Ascending aorta (tissue), 2 donors: ENCODE measurements around the gene MEGF11. TPM values are rescaled to one million over a fixed set of nuclear protein-coding genes. Genes with fewer than 3 reads are reported as not detected.

Source experiments
- DNase-seq, 2 donors: peaks; one replicate each; pipeline ENCODE4 v3.0.0-alpha.2; 2019; ENCODE audit warnings: low spot score in 2 of 2
- H3K27ac ChIP-seq, 2 donors: fragments of 200-600 bp; sonication (generic); one replicate each; pipeline ENCODE4 v1.5.1; 2016 to 2017; ENCODE audit warnings: mild to moderate bottlenecking in 1 of 2
- H3K27me3 ChIP-seq: fragments of 200-600 bp; sonication (generic); one replicate; pipeline ENCODE4 v1.5.1; 2017
- H3K36me3 ChIP-seq, 2 donors: fragments of 200-600 bp; sonication (generic); one replicate each; pipeline ENCODE4 v1.5.1; 2016
- H3K4me1 ChIP-seq, 2 donors: fragments of 200-600 bp; sonication (generic); one replicate each; pipeline ENCODE4 v1.5.1; 2016 to 2017; ENCODE audit warnings: mild to moderate bottlenecking in 1 of 2
- H3K4me3 ChIP-seq, 2 donors: fragments of 200-600 bp; sonication (generic); one replicate each; pipeline ENCODE4 v1.5.1; 2016 to 2017; ENCODE audit warnings: mild to moderate bottlenecking in 1 of 2
- H3K9me3 ChIP-seq, 2 donors: fragments of 200-600 bp; sonication (generic); one replicate each; pipeline ENCODE4 v1.5.1; 2016
- CTCF ChIP-seq, 3 experiments: fragments of 200-600 bp in 2 of 3; fragments of 450-650 bp in 1 of 3; sonication (generic) in 2 of 3; IDR thresholded peaks; one replicate each; pipeline ENCODE4 v1.5.1; 2016 to 2019; ENCODE audit warnings: antibody characterized with exemption in 3 of 3, mild to moderate bottlenecking in 1 of 3, moderate library complexity in 1 of 3
- intact Hi-C: fragments of 100-400 bp; cut with DNase I; formaldehyde crosslinking; loops from one replicate; pipeline ENCODE4 v1.15.1; 2023
- total RNA-seq: library from RNA; depleted of rRNA; stranded (reverse); fragments of >200 nt; gene quantifications from one replicate; pipeline ENCODE4 v1.1.0, GENCODE V29; 2016

MEGF11 gene
- total RNA-seq, 1 donor from 2014 or later = not detected

- H3K4me3 ChIP-seq = no peak overlapping the region
- intact Hi-C loops = no loop called here
- no peak for TF ChIP-seq CTCF (IDR thresholded peaks at IDR 0.05)
- H3K27me3 ChIP-seq = no peaks in the 10 kb centered on the region
- DNase-seq = no peak
- no peaks in the 10 kb centered on the region for H3K9me3 ChIP-seq
- H3K36me3 ChIP-seq = no peaks in the 10 kb centered on the region
- H3K4me1 ChIP-seq = no peaks in the 10 kb centered on the region
- no peak overlapping the region for H3K27ac ChIP-seq
Observed at GRCh38 chr15:66170042-66170441, 83.5 kb downstream of the MEGF11 start.

- no peaks in the 10 kb centered on the region for H3K4me1 ChIP-seq
- H3K36me3 ChIP-seq = no peaks in the 10 kb centered on the region
- no peak overlapping the region for H3K27ac ChIP-seq
- no peak for TF ChIP-seq CTCF (IDR thresholded peaks at IDR 0.05)
- no peaks in the 10 kb centered on the region for H3K27me3 ChIP-seq
- H3K9me3 ChIP-seq = no peaks in the 10 kb centered on the region
- intact Hi-C loops = no loop called here
- no peak overlapping the region for H3K4me3 ChIP-seq
- no peak for DNase-seq
Observed at GRCh38 chr15:66169625-66170024, 83.9 kb downstream of the MEGF11 start.

- no peak for DNase-seq
Observed at GRCh38 chr15:66169023-66169422, 84.5 kb downstream of the MEGF11 start.

DNA sequence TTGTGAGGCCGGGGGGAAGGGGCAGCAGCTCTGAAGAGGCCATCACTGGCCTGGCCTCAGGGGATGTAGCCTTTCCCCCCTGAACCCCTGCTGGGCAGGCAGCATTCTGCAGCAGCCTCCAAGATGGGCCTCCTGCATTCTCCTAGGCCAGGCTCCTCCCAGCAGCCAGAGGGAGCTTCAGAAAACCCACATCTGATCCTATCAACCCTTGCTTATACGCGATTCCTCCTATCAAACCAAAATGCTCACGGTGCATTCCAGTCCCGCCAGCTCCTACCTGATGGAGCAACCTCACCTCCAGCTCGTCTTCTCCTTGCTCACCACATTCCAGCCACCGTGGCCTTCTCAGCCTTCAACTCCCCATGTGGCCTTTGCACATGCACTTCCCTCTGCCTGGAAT is 85.7 kb downstream of the MEGF11 start:
- Histone ChIP-seq H3K27me3 (no peaks in the 10 kb centered on the region), H3K27ac (no peak overlapping the region), H3K36me3 (no peaks in the 10 kb centered on the region), H3K4me1 (no peaks in the 10 kb centered on the region), H3K9me3 (no peaks in the 10 kb centered on the region), H3K4me3 (no peak overlapping the region)
- no peak for TF ChIP-seq CTCF (IDR thresholded peaks at IDR 0.05)
- intact Hi-C loops = no loop called here
- DNase-seq = no peak

More at GRCh38 chr15:66169023-66169422, 84.5 kb downstream of the MEGF11 start:
- no peak for TF ChIP-seq CTCF (IDR thresholded peaks at IDR 0.05)
- no peak overlapping the region for H3K4me3 ChIP-seq
- H3K9me3 ChIP-seq = no peaks in the 10 kb centered on the region
- H3K27ac ChIP-seq = no peak overlapping the region
- H3K27me3 ChIP-seq = no peaks in the 10 kb centered on the region
- H3K36me3 ChIP-seq = no peaks in the 10 kb centered on the region
- no peaks in the 10 kb centered on the region for H3K4me1 ChIP-seq
- intact Hi-C loops = no loop called here

DNA sequence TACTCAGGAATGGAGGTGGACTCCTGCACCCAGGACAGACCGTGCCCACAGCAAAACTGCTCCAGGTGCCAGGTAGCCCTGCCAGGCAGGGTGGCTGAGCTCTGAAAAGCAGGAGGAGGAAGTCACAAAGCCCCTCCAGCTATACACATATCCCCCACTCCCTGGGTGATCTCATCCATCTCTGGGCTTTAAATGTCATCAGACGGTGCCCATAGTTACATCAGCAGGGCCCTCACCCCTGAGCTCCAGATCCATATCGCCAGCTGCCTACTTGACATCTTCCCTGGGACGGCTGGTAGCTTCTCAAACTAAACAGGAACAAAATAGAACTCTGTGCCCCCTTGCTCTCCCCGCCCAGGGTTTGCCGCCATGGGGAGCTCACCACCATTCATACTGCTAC is 87.7 kb downstream of the MEGF11 start:
- no peaks in the 10 kb centered on the region for H3K27me3 ChIP-seq
- H3K9me3 ChIP-seq = no peaks in the 10 kb centered on the region
- intact Hi-C loops = no loop called here
- no peak overlapping the region for H3K4me3 ChIP-seq
- H3K36me3 ChIP-seq = no peaks in the 10 kb centered on the region
- DNase-seq = no peak
- H3K4me1 ChIP-seq = no peaks in the 10 kb centered on the region
- no peak for TF ChIP-seq CTCF (IDR thresholded peaks at IDR 0.05)
- H3K27ac ChIP-seq = no peak overlapping the region

DNA sequence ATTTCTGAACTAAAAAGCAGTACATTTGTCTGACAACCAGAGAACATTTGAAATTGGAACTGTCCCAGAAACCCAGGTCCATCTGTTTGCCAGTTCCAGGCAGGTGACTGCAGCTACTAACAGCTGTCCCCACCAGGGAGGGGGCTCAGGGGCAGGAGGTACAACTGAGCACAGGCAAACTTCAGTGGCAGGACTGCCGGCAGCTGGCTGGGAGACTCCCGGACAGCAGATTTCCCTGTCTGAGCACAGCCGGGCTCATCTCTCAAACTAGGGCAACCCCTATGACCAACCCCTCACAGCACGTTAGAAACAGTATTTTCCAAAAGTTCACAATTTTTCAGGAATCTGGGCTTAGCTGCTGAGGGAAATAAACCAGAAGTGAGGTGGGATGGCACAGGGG is 88.8 kb downstream of the MEGF11 start:
- Histone ChIP-seq H3K27me3 (no peaks in the 10 kb centered on the region), H3K9me3 (no peaks in the 10 kb centered on the region), H3K27ac (no peak overlapping the region), H3K4me1 (no peaks in the 10 kb centered on the region), H3K4me3 (no peak overlapping the region), H3K36me3 (no peaks in the 10 kb centered on the region)
- no peak for TF ChIP-seq CTCF (IDR thresholded peaks at IDR 0.05)
- DNase-seq = no peak
- intact Hi-C loops = no loop called here
